GM12872 (cell line): ENCODE data around the gene ASXL2.

ENCODE experiments used
- CTCF ChIP-seq: IDR thresholded peaks from 3 replicates; pipeline ENCODE4 v1.5.1; 2011; ENCODE audit warnings: low read depth, mild to moderate bottlenecking, low read length, moderate library complexity; ENCODE audit not compliant: insufficient read depth

The ASXL2 gene

GRCh38 chr2:25710750-25711149 is 167.5 kb downstream of the ASXL2 start:
- TF ChIP-seq CTCF, result no peak

GRCh38 chr2:25709349-25709748 is 168.9 kb downstream of the ASXL2 start:
- no peak for TF ChIP-seq CTCF

GRCh38 chr2:25707927-25708590 is 170.2 kb downstream of the ASXL2 start:
- TF ChIP-seq CTCF, result no peak

GRCh38 chr2:25701801-25702200 is 176.5 kb downstream of the ASXL2 start:
- no peak for TF ChIP-seq CTCF

GRCh38 chr2:25700221-25700660 is 178.0 kb downstream of the ASXL2 start:
- TF ChIP-seq CTCF, result peak; percentile 68

- no peak for TF ChIP-seq CTCF
Observed at GRCh38 chr2:25699216-25699615, 179.1 kb downstream of the ASXL2 start.

GRCh38 chr2:25698752-25699151 is 179.5 kb downstream of the ASXL2 start:
- no peak for TF ChIP-seq CTCF
